NCI-H128 (cell line): Measurements from ENCODE around the gene CLDN7.

ENCODE experiments used
- DNase-seq: peaks from one replicate; lab custom pipeline; 2025; ENCODE audit not compliant: unreplicated experiment; lab: John Stamatoyannopoulos, UW

The CLDN7 gene, protein sequence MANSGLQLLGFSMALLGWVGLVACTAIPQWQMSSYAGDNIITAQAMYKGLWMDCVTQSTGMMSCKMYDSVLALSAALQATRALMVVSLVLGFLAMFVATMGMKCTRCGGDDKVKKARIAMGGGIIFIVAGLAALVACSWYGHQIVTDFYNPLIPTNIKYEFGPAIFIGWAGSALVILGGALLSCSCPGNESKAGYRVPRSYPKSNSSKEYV

DNA sequence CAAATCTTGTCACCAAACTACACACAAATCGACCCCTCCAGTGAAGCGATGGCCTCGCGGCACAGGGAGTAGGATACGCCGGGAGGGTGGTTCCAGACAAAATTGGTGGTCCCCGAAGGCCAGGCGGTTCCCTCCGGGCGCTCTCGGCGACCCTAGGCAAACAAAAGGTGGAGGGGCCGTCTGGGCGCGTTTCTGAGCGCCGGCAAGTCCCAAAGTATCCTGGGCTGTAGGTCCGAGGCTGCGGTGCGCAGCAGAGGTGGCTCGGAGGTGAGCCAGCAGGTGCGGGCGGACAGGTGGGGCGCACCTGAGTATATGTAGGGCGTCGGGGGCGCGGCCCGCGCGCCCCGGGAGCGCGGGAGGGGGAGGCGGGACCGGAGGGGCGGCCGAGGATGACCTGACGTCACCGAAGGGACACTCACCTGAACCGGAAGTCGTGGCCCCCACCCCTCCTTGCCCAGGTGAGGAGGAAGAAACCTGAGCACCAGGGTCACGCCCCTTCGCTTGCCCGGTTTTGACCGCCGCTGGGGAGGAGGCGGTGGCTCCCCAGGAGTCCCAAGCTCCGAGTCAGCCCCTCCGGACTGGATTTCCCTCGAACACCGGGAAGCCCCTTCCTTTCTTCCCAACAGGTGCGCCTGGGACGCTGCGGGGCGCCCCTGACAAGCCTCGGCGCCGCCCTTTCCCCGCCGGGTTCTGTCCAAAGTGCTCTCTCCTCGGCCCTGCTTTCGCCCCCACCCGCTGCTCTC, at the start of gene CLDN7:
Gene CLDN7, minus strand, starts transcription at position 287 of the 743 bp plus-strand sequence. CDS start 435 bp downstream, outside the sequence.
- peak; percentile 56 for DNase-seq

DNA sequence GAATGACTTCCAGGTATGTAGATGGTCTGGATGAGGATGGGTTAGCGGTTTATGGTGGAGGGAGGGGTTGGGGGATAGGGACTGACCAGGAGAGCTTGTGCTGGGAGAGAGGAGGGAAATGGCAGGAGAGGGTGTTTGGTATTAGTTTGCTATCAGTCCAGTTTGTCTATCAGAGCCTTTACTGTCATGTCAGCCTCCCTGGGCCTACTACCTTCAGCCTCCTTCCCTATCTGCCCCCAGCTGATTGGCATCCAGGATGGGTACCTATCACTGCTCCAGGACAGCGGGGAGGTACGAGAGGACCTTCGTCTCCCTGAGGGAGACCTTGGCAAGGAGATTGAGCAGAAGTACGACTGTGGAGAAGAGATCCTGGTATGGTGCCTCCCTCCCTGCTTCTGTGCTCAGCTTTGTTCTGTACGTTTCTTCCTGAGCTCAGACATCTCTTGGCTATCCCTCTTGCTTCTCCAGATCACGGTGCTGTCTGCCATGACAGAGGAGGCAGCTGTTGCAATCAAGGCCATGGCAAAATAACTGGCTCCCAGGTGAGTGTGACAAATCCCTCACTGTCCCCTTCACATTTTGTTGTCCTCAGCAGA, 48.9 kb upstream of the CLDN7 start:
- DNase-seq: no peak

DNA sequence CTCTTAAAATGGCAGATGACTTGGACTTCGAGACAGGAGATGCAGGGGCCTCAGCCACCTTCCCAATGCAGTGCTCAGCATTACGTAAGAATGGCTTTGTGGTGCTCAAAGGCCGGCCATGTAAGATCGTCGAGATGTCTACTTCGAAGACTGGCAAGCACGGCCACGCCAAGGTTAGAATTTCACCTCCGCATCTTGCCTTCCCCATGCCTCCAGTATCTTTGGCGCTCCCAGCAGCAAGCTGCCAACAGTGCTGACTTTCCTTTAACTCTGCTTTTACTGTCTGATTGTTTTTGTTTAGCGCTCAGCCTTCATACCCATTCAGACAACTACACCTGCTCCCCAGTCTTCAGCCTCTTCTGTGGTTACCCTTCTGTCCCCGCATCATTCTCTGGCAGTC, 47.4 kb upstream of the CLDN7 start:
- no peak for DNase-seq

DNA sequence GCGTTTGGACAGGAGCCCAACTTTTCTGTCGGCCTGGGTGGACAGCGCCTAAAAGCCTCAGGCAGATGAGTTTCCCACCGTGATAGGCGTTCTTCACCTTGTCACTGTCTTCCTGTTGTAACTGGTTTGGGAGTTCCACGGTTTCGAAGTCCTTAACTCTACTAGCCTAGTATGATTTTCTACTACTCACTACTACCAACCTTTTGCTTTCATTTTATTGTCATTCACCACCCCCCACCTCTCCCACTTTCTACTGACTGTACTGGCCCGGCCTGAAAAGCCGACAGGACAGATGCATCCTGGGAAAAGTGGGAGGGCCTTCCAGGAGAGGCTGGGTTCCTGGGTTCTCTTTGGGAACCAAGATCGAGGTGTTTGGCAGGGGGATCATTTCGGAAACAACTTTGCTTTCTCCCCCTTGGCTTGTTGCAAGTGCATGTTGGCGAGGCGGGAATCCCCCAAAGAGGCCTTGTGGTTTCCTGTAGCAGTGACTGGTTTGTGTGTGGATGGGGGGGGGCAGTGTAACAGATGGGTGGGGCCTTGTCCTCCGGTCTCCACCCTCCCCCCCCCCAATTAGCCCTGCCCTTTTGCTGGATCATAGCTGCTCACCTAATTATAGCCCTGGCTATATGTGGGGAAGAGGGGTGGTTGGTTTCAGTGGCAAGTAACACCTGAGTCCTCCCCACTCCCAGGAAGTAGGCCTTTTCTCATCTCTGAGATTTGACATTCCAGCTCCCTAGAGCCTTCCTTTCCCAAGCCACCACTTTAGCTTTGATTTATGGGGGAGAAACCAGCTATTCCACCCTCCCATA, 46.6 kb upstream of the CLDN7 start:
- peak; percentile 1 for DNase-seq

DNA sequence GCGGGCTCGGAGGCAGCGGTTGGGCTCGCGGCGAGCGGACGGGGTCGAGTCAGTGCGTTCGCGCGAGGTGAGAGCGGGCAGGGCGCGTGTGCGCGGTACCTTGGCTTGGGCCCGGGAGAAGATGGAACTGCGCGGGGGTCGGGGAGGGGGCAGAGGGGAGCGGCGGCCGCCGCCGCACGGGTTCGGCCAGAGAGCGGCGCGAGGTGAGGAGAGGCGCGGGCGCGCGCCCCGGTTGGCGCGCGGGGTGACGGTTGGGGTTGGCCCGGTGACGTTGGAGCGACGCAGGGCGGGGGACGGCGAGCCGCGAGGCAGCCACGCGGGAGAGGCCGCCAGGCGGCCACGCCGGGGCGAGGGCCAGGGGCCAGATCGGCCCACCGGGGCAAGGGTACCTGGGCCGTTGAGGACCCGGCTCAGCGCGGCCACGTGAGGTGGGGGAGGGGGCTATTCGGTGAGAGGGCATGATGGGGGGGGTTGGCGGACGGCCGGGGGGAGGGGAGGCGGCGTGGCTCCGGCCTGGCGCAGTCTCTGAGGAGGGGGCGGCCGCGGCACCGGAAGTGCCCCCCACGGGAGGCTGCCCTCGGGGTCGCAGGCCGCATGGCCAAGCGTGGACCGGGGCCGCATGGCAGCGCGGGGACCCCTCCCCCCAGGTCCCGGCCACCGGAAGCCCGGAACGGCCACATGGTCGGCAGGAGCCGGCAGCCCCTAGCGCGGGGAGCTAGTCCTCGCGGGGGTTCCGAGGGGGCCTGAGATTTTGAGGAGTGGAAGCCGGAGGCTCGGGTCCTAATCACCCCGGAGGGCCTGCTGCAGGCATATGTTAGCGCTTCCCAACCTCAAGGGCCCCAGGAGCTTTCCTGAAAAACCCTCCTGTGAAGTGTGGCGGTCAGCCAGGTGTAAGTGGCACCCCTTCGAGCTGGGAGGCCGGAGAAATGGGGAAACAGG, 45.7 kb upstream of the CLDN7 start:
- DNase-seq: no peak

DNA sequence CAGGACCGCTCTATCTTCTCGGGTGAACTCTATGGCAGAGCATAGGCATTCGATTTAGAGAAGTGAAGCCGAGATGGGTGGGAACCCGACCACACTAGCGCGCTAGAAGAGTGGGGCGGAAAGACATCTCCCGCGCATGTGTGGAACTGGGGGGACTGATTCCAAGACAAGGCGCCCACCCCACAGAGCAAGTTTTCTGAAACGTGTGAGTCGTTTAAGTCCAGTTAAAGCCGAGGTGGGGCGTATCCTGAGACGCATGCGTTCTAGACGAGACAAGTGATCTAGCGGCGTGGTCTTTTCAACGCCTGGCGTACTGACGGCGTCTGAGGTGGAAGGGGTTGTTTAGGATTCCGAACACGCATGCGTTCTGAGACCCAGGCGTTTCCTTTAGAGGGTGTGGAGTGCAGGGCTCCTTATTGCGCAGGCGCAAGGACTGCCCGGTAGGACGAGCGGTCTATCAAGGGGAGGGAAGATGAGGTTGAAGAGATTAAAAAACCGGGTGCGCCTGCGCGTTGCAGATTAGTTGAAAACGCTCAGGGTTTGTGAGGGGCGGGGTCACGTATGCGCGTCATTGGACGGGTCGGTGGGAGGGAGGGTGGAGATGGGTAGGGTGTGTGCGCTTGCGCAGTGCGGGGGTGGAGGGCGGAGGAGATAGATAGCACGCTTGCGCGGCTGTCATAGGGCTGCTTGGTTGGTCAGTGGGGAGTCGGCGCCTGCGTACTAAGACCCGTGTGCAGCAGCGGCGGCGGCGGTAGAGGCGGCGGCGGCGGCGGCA, 44.8 kb upstream of the CLDN7 start, which contains the start of gene EIF5A:
Gene EIF5A, plus strand, starts transcription at position 718 of the 775 bp plus-strand sequence. CDS start 2,008 bp downstream, outside the sequence.
- peak; percentile 98 for DNase-seq

DNA sequence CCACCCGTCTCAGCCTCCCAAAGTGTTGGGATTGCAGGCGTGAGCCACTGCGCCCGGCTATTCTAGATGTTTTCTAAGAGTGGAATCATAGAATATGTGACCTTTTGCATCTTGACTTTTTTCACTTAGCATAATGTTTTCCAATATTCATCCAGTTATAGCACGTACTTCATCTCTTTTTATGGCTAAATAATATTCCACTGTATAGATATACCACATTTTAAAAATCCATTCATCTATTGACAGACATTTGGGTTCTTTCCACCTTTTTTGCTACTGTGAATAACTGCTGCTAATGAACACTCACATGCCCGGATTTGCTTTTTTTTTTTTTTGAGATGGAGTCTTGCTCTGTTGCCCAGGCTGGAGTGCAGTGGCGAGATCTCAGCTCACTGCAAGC, 41.9 kb upstream of the CLDN7 start:
- no peak for DNase-seq

DNA sequence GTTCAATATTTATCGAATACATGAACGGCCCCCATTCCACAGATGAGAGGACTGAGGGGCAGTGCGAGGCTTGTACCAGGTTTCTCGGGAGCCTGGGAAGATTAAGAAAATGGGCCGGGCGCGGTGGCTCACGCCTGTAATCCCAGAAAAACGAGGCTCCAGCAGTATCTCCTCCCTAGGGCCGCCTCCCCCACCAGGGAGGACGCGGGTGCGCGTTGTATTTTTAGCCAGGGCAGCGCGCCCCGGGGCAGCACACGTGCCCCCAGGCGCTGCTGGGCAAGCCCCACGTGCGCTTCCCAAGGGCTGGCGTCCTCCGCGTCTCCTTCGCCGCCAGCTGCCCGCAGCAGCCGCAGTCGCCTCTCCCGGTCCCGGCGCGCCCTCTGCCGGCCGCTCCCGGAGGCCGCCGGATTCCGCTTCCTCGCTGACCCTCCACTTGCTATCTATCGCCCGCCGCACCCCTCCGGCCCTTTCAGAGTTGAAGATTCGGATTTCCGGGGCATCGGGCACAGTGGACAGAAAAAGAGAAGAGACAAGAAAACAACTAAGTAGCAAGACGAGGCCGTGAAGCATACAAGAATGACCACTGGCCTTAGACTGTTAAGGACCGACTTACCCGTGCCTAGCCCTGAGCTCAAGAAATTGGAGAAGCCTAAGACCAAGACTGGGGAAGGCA, 34.0 kb upstream of the CLDN7 start:
- DNase-seq: peak; percentile 28

DNA sequence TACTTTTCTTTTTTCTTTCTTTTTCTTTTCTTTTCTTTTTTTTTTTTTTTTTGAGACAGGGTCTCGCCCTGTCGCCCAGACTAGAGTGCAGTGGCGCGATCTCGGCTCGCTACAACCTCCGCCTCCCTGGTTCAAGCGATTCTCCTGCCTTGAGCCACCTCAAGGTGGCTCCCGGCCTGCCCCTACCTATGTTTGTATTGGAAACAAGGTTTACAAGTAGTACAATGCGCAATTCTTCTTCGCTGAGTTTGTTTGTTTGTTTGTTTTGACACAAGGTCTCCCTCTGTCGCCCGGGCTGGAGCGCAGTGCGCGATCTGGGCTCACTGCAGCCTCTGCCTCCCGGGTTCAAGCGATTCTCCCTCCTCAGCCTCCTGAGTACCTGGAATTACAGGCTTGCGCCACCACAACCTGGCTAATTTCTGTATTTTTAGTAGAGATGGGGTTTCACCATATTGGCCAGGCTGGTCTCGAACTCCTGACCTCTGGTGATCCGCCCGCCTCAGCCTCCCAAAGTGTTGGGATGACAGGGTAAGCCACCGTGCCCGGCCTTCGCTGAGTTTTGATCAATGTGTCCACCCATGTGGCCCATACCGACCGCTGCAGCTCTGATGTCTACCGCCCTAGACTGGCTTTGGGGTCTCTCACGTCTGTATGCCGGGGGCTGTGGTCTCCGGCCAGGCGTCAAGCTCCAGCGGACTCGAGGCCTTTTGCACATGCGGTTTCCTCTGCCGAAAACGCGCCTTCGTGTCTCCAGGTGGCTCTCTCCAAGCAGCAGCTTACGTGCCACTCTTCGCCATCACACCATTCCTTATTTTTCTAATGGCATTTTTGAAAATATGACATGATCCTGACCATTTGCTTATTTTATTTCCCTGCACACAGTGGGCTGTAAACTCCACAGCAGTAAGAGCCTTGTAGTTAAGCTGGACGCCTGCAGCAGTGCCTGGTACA, 33.2 kb upstream of the CLDN7 start:
- DNase-seq: no peak

DNA sequence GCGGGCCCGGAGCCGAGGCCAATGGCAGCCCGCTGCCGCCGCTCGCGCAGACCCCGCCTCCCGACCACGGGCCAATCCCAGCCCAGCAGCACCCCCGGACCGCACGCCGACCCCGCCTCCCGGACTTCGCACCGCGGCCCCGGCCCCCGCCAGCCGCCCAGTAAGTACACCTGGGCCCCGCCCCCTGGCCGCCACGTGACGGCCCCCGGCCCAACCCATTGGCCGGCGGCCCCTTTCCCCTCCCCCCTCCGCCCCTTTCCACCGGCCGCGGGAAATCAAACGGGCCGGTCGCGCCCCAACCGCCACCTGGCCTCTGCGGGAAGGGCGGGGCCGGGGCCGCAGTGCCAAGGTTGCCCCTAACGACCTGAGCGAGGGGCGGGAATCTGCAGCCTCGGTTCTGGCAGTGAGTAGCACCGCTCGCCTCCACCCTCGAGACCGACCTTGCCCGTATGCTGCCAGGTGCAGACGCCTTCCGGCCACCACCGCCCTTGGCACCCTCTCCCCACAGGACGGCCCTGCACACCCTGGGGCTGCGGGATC, 32.4 kb upstream of the CLDN7 start, which contains the start of gene YBX2:
Gene YBX2, minus strand, starts transcription at position 26 of the 540 bp plus-strand sequence. CDS start 139 bp downstream, outside the sequence.
- DNase-seq: peak; percentile 58

DNA sequence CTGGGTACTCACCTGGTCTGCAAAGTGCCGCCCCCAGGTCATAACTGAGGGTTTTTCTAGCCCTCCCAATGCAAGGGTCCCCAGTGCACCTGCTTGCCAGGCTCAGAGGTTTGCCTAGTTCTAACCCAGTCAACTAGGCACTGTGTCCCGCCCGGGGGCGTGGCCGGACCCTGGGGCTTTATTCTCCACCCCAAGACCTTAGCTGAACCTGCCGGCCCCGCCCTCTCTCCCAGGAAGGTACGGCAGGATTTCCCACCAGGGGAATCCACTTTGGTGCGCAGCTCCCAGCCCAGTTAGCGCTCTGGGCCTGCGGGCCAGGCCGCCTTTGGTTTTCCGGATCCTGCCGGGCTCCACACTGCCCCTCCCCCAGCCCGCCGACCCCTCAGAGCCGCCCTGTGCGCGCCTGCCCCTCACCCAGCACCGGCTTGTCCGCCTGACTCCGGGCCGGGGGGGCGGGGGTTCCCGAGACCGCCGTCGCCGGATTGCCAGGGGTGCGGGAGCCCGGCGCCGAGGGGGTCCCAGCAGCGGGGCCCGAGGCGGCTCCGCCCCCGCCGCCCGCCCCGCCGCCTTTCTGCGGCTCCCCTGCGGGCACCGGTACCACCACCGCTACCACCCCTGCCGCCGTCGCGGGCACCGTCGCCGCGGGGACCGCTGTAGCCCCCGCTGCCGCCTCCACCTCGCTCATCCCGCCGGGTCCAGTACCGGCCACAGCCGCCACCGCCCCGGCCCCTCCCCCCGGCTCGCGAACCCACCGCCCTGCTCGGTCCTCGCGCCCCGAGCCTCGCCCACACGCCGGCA, 31.7 kb upstream of the CLDN7 start:
- DNase-seq: no peak

DNA sequence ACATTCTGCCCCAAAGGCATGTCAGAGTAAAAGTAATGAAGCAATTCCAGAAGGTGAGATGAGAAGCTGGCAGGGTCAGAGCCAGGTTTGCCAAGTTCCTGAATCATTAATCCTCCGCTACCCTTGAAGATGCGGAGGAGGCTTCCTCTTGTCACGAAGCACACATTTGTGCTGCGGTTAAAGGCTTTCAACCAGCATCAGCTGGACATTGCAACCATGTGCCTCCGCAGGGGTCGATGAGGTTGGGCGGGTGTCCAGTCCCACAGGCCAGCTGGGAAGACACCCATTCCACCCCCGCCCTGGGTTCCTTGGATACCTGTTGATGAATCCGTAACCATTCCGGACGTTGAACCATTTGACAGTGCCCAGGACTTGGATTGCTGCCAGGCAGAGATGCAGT, 30.9 kb upstream of the CLDN7 start:
- no peak for DNase-seq

DNA sequence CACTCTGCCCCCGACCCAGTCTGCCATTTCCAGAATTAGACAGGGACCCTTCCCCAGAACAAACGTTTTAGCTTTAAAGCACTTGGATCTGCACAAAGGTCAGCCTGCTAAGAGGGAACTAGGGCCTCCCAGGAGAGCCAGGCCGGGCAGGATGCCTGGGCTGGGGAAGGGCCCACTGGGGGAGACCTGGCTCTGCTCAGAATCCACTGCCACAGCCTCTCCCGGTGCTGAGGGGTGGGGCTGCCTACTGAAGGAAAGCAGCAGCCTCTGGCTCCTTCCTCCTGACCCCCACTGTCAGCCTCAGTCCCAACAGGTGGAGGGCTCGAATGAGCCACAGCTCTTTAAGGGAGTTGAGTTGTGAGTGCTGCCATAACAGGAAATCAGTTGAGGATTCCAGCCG, 30.5 kb upstream of the CLDN7 start:
- no peak for DNase-seq

DNA sequence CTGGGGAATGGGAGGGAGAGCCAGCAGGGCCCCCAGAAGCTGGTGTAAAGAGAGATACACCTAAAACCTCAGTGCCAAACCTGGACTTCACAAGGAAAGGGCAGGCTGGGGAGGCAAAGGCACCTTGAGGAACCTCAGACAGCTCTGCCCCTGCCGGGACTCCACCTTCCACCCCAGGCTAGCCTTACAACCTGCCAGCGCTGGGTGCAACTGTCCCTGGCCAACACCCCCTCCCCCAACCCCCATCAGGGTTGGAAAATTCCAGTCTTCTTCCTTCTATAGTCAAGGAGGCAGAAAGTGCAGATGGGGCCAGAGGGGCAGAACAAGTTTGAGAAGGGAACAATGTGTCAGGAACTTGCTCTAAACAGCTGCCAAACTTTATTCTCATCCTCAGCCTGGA, 29.9 kb upstream of the CLDN7 start:
- DNase-seq: no peak

DNA sequence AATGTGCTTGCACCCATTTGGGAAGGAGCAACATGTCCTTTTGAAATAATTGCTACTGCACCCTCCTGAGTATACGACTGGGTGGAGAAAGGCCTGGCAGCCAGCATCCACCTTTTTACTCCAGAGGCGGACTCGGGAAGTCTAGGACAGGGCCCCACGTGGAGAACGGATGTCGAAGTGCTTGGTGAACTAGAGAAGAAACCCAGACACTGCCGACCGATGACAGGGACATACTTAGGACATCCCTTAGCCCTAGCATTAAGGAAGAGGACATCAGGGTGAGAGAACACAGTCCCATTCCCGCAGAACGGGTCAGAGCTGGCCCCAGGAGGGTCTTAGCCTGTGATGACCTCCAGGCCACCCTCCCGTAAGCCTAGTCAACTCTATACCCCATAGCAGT, 28.4 kb upstream of the CLDN7 start:
- DNase-seq: no peak

DNA sequence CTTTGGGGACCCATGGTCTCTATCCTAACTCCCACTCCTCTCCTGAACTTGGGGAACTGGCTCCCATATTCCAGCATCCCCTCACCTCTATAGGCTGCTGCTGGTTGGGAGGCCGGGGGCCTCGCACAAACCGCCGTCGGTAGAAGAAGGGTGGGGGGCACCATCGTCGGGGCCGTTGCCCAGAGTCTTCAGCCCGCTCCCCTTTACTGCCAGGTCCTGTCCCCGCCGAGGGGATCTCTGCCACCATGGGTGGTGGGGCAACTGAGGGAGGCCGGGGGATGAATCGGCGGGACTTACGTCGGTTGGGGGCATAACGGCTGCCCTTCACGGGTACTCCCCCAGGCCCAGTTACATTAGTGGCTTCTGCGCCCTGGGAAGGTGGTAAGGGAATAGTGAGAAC, 27.9 kb upstream of the CLDN7 start:
- no peak for DNase-seq
